H9 (cell line): ENCODE measurements around the gene SLC1A4. TPM values are rescaled to one million over a fixed set of nuclear protein-coding genes. Genes with fewer than 3 reads are reported as not detected.

ENCODE experiments used
- DNase-seq: peaks from one replicate; pipeline ENCODE4 v3.0.0-alpha.2; 2017
- H2AFZ ChIP-seq: one replicate; pipeline ENCODE4 v1.6.1; 2013; ENCODE audit warnings: mild to moderate bottlenecking, low read length, control low read depth, moderate library complexity
- H2AK5ac ChIP-seq: 2 replicates; pipeline ENCODE4 v1.6.1; 2013; ENCODE audit warnings: low read length, control low read depth, mixed read lengths; ENCODE audit not compliant: insufficient read length
- H2BK120ac ChIP-seq: one replicate; pipeline ENCODE4 v1.6.1; 2013; ENCODE audit warnings: low read depth, mild to moderate bottlenecking, low read length, control low read depth, inconsistent platforms; ENCODE audit not compliant: poor library complexity, severe bottlenecking
- H2BK12ac ChIP-seq: 2 replicates; pipeline ENCODE4 v1.6.1; 2013; ENCODE audit warnings: low read length, control low read depth, mixed read lengths, low read depth; ENCODE audit not compliant: insufficient read length
- H2BK15ac ChIP-seq: 2 replicates; pipeline ENCODE4 v1.6.1; 2013; ENCODE audit warnings: low read depth, low read length, control low read depth
- H2BK20ac ChIP-seq: one replicate; pipeline ENCODE4 v1.6.1; 2013; ENCODE audit warnings: low read depth, mild to moderate bottlenecking, low read length, control low read depth, inconsistent platforms; ENCODE audit not compliant: poor library complexity, severe bottlenecking
- H2BK5ac ChIP-seq: 2 replicates; pipeline ENCODE4 v1.6.1; 2013; ENCODE audit warnings: low read length, control low read depth, mixed read lengths; ENCODE audit not compliant: insufficient read length
- H3K14ac ChIP-seq: 2 replicates; pipeline ENCODE4 v1.6.1; 2013; ENCODE audit warnings: low read length, control low read depth; ENCODE audit not compliant: insufficient read depth
- H3K18ac ChIP-seq: 2 replicates; pipeline ENCODE4 v1.6.1; 2013; ENCODE audit warnings: low read depth, mild to moderate bottlenecking, mixed read lengths, low read length, control low read depth; ENCODE audit not compliant: insufficient read length
- H3K23ac ChIP-seq: 2 replicates; pipeline ENCODE4 v1.6.1; 2013; ENCODE audit warnings: low read length, control low read depth, mixed read lengths, low read depth; ENCODE audit not compliant: insufficient read length
- H3K23me2 ChIP-seq: 2 replicates; pipeline ENCODE4 v1.6.1; 2013; ENCODE audit warnings: low read depth, mild to moderate bottlenecking, mixed read lengths, low read length, control low read depth; ENCODE audit not compliant: insufficient read length, poor library complexity, severe bottlenecking
- H3K27ac ChIP-seq: 2 replicates; pipeline ENCODE4 v1.5.1; 2013; ENCODE audit warnings: low read length, control low read depth, mixed read lengths, low read depth; ENCODE audit not compliant: insufficient read length
- H3K27me3 ChIP-seq: 2 replicates; pipeline ENCODE4 v1.6.1; 2013; ENCODE audit warnings: low read length, control low read depth, inconsistent platforms; ENCODE audit not compliant: insufficient read depth
- H3K4ac ChIP-seq: 2 replicates; pipeline ENCODE4 v1.6.1; 2013; ENCODE audit warnings: low read depth, mild to moderate bottlenecking, control low read depth, inconsistent platforms, low read length, moderate library complexity
- H3K4me1 ChIP-seq: 2 replicates; pipeline ENCODE4 v1.6.1; 2013; ENCODE audit warnings: low read length, control low read depth, inconsistent platforms; ENCODE audit not compliant: insufficient read depth
- H3K4me2 ChIP-seq: 2 replicates; pipeline ENCODE4 v1.6.1; 2013; ENCODE audit warnings: low read length, control low read depth, mixed read lengths; ENCODE audit not compliant: insufficient read length, insufficient read depth
- H3K56ac ChIP-seq: 2 replicates; pipeline ENCODE4 v1.6.1; 2013; ENCODE audit warnings: low read depth, mild to moderate bottlenecking, mixed read lengths, low read length, control low read depth; ENCODE audit not compliant: insufficient read length
- H3K79me1 ChIP-seq: 2 replicates; pipeline ENCODE4 v1.6.1; 2013; ENCODE audit warnings: low read depth, mild to moderate bottlenecking, moderate library complexity, low read length, control low read depth, inconsistent platforms; ENCODE audit not compliant: insufficient read depth, poor library complexity, severe bottlenecking
- H3K79me2 ChIP-seq: 2 replicates; pipeline ENCODE4 v1.6.1; 2013; ENCODE audit warnings: low read length, control low read depth, inconsistent platforms; ENCODE audit not compliant: insufficient read depth
- H3K9ac ChIP-seq: 2 replicates; pipeline ENCODE4 v1.6.1; 2013; ENCODE audit warnings: low read length, control low read depth, mixed read lengths; ENCODE audit not compliant: insufficient read length; ENCODE audit errors: extremely low read depth
- H3K9me3 ChIP-seq: one replicate; pipeline ENCODE4 v1.6.1; 2013; ENCODE audit warnings: low read depth, low read length, inconsistent platforms; ENCODE audit not compliant: control insufficient read depth
- H3T11ph ChIP-seq: one replicate; pipeline ENCODE4 v1.6.1; 2013; ENCODE audit warnings: mild to moderate bottlenecking, low read length, control low read depth, inconsistent platforms
- H4K20me1 ChIP-seq: one replicate; pipeline ENCODE4 v1.6.1; 2013; ENCODE audit not compliant: control insufficient read depth, insufficient read length, insufficient read depth
- H4K5ac ChIP-seq: 2 replicates; pipeline ENCODE4 v1.6.1; 2013; ENCODE audit warnings: low read depth, mild to moderate bottlenecking, mixed read lengths, low read length, control low read depth; ENCODE audit not compliant: insufficient read length
- H4K8ac ChIP-seq: replicated peaks from 2 replicates; pipeline ENCODE4 v1.6.1; 2013; ENCODE audit warnings: low read length, control low read depth, mixed read lengths, low read depth; ENCODE audit not compliant: insufficient read length
- H4K91ac ChIP-seq: 2 replicates; pipeline ENCODE4 v1.6.1; 2013; ENCODE audit warnings: low read depth, mild to moderate bottlenecking, moderate library complexity, mixed read lengths, low read length, control low read depth; ENCODE audit not compliant: insufficient read length
- H3K27ac Mint-ChIP-seq, 3 experiments: 2 replicates in 2 of 3; 3 replicates in 1 of 3; pipeline ENCODE4 v1.8.0; 2020 to 2021; ENCODE audit warnings: mixed read lengths in 3 of 3, mild to moderate bottlenecking in 1 of 3, moderate library complexity in 1 of 3
- H3K27me3 Mint-ChIP-seq: 2 replicates; pipeline ENCODE4 v1.8.0; 2021; ENCODE audit warnings: low read depth, mild to moderate bottlenecking, moderate library complexity, mixed read lengths
- H3K36me3 Mint-ChIP-seq, 3 experiments: 2 replicates in 2 of 3; 3 replicates in 1 of 3; pipeline ENCODE4 v1.8.0; 2020 to 2021; ENCODE audit warnings: low read depth in 3 of 3, mixed read lengths in 3 of 3; ENCODE audit not compliant: insufficient read depth in 1 of 3
- H3K4me1 Mint-ChIP-seq, 2 experiments: 2 replicates each; pipeline ENCODE4 v1.8.0; 2020; ENCODE audit warnings: mixed read lengths in 2 of 2
- H3K4me3 Mint-ChIP-seq, 2 experiments: 2 replicates in 1 of 2; 3 replicates in 1 of 2; pipeline ENCODE4 v1.8.0; 2020 to 2021; ENCODE audit warnings: mild to moderate bottlenecking in 2 of 2, mixed read lengths in 2 of 2, moderate library complexity in 1 of 2
- H3K9me3 Mint-ChIP-seq, 2 experiments: 2 replicates in 1 of 2; 3 replicates in 1 of 2; pipeline ENCODE4 v1.8.0; 2020; ENCODE audit warnings: mild to moderate bottlenecking in 2 of 2, mixed read lengths in 2 of 2, moderate library complexity in 1 of 2
- WGBS: extraction: QIAGEN DNeasy Blood & Tissue Kit; methylation state at CpG from one replicate; pipeline ENCODE4 v1.1.7; 2013; ENCODE audit warnings: missing lambda C conversion rate, low lambda C conversion rate, mixed read lengths; ENCODE audit not compliant: insufficient read length; ENCODE audit errors: extremely low coverage; 5-methylcytosine and 5-hydroxymethylcytosine counted together
- total RNA-seq: library from RNA; stranded (reverse); gene quantifications from 2 replicates; pipeline ENCODE4 v1.2.1, GENCODE V29; 2021
- TF ChIP-seq, protein P1 (sequence below): fragments of 200-600 bp; sonication (generic); conservative IDR thresholded peaks from 3 replicates; pipeline ENCODE4 v1.8.0; 2021; ENCODE audit warnings: antibody characterized with exemption, mild to moderate bottlenecking

SLC1A4 gene
- total RNA-seq, 1 experiment from 2014 or later, result 1.9 TPM

DNA sequence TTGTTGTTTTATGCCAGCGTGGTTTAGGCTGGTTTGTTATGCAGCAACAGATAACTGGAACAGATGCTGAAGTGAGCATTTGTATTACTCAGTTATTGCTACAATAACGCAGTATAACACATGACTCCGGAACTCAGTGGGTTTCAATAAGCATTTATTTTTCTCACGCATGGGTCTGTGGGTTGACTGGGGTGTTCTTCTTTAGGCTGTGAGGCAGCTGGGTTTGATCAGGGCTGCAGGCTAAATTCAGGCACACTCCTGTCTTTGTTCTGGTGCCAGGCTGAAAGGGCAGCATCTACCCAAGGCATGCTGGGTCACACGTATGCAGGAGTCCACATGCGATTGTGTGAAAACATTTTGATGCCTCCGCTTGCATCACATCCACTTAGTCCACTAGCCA lies 3.8 kb upstream of the SLC1A4 start:
- H3K27ac ChIP-seq, result no peak overlapping the region
- H3K79me1 ChIP-seq, result no peaks in the 10 kb centered on the region
- no peak overlapping the region for H2BK15ac ChIP-seq
- TF ChIP-seq, protein P1, sequence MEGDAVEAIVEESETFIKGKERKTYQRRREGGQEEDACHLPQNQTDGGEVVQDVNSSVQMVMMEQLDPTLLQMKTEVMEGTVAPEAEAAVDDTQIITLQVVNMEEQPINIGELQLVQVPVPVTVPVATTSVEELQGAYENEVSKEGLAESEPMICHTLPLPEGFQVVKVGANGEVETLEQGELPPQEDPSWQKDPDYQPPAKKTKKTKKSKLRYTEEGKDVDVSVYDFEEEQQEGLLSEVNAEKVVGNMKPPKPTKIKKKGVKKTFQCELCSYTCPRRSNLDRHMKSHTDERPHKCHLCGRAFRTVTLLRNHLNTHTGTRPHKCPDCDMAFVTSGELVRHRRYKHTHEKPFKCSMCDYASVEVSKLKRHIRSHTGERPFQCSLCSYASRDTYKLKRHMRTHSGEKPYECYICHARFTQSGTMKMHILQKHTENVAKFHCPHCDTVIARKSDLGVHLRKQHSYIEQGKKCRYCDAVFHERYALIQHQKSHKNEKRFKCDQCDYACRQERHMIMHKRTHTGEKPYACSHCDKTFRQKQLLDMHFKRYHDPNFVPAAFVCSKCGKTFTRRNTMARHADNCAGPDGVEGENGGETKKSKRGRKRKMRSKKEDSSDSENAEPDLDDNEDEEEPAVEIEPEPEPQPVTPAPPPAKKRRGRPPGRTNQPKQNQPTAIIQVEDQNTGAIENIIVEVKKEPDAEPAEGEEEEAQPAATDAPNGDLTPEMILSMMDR, result no peak
- Mint-ChIP-seq H3K27me3 (peaks cover 47% of the 10 kb centered on the region), H3K27ac (no peak overlapping the region), H3K4me3 (no peak overlapping the region), H3K4me1 (peaks cover 13% of the 10 kb centered on the region in 2 experiments), H3K36me3 (no peaks in the 10 kb centered on the region), H3K9me3 (no peaks in the 10 kb centered on the region)
- no peak overlapping the region for H2BK120ac ChIP-seq
- H3K9me3 ChIP-seq, result no peaks in the 10 kb centered on the region
- no peak overlapping the region for H3K4ac ChIP-seq
- H2BK5ac ChIP-seq, result no peak overlapping the region
- no peak overlapping the region for H2AK5ac ChIP-seq
- peaks cover 14% of the 10 kb centered on the region; the same call in 1 of the 2 replicates for H3K27me3 ChIP-seq
- no peak overlapping the region for H3K56ac ChIP-seq
- no peak overlapping the region for H3T11ph ChIP-seq
- no peak for DNase-seq
- H3K9ac ChIP-seq, result no peak overlapping the region
- H4K5ac ChIP-seq, result no peak overlapping the region
- peaks cover 13% of the 10 kb centered on the region for H3K23me2 ChIP-seq
- no peak overlapping the region for H3K14ac ChIP-seq
- H2BK12ac ChIP-seq, result no peak overlapping the region
- H4K91ac ChIP-seq, result no peak overlapping the region
- H3K4me1 ChIP-seq, result no peaks in the 10 kb centered on the region
- no peak overlapping the region for H3K4me2 ChIP-seq
- no peaks in the 10 kb centered on the region for H3K79me2 ChIP-seq
- no peak overlapping the region for H4K8ac ChIP-seq
- no peaks in the 10 kb centered on the region for H4K20me1 ChIP-seq
- no CpG with 5 or more reads among the region's 7 CpGs for WGBS
- H3K18ac ChIP-seq, result no peak overlapping the region
- no peak overlapping the region for H3K23ac ChIP-seq
- no peak overlapping the region for H2AFZ ChIP-seq
- H2BK20ac ChIP-seq, result no peak overlapping the region
